HUES6 (cell line): ENCODE results near the gene WDR75.

Source experiments
- H3K27ac ChIP-seq: 2 replicates; pipeline ENCODE4 v1.7.0; 2013; ENCODE audit warnings: low read depth, mild to moderate bottlenecking, low read length, inconsistent platforms
- H3K27me3 ChIP-seq: 2 replicates; pipeline ENCODE4 v1.6.1; 2013; ENCODE audit warnings: low read length; ENCODE audit not compliant: control insufficient read depth, insufficient read depth
- H3K36me3 ChIP-seq: 2 replicates; pipeline ENCODE4 v1.6.1; 2013; ENCODE audit warnings: low read length; ENCODE audit not compliant: control insufficient read depth, insufficient read depth
- H3K4me1 ChIP-seq: 2 replicates; pipeline ENCODE4 v1.6.1; 2013; ENCODE audit warnings: low read length; ENCODE audit not compliant: control insufficient read depth, insufficient read depth
- H3K4me3 ChIP-seq: 2 replicates; pipeline ENCODE4 v1.5.1; 2013; ENCODE audit warnings: low read depth, low read length
- H3K9ac ChIP-seq: one replicate; pipeline ENCODE4 v1.6.1; 2013; ENCODE audit warnings: mild to moderate bottlenecking, low read length
- H3K9me3 ChIP-seq: 2 replicates; pipeline ENCODE4 v1.6.1; 2013; ENCODE audit warnings: low read depth, low read length; ENCODE audit not compliant: control insufficient read depth, insufficient read depth

WDR75 gene

GRCh38 chr2:189499137-189499536 lies 57.9 kb downstream of the WDR75 start:
- H3K9me3 ChIP-seq = no peaks in the 10 kb centered on the region
- no peak overlapping the region for H3K27ac ChIP-seq
- no peaks in the 10 kb centered on the region for H3K36me3 ChIP-seq
- H3K9ac ChIP-seq = no peak overlapping the region
- no peaks in the 10 kb centered on the region for H3K4me1 ChIP-seq
- no peaks in the 10 kb centered on the region for H3K27me3 ChIP-seq
- H3K4me3 ChIP-seq = no peak overlapping the region

- H3K4me1 ChIP-seq = no peaks in the 10 kb centered on the region
- no peak overlapping the region for H3K9ac ChIP-seq
- no peak overlapping the region for H3K4me3 ChIP-seq
- H3K9me3 ChIP-seq = no peaks in the 10 kb centered on the region
- no peaks in the 10 kb centered on the region for H3K36me3 ChIP-seq
- H3K27ac ChIP-seq = no peak overlapping the region
- H3K27me3 ChIP-seq = no peaks in the 10 kb centered on the region
These were observed 59.3 kb downstream of the WDR75 start for GRCh38 chr2:189500456-189501160.

DNA sequence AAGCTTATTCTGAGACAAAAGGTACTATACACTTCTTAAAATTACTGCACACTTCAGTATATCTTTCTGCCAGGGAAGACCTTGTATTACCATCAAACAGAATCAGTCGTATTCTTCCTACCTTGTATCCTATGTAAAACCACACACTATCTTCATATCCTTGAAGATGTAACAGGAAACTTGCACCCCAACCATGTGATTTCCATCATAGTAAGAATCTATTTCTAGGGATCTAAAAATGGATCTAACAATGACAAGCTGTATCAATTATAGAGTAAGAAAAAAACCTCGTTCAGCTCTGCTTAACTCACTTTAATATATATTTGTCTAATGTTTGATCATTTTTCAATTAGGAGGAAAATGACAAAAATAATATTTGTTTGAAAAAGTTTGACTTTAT lies 60.2 kb downstream of the WDR75 start:
- H3K9ac ChIP-seq = no peak overlapping the region
- H3K4me3 ChIP-seq = no peak overlapping the region
- no peaks in the 10 kb centered on the region for H3K36me3 ChIP-seq
- H3K9me3 ChIP-seq = no peaks in the 10 kb centered on the region
- no peak overlapping the region for H3K27ac ChIP-seq
- no peaks in the 10 kb centered on the region for H3K27me3 ChIP-seq
- no peaks in the 10 kb centered on the region; the same call in 1 of the 2 replicates for H3K4me1 ChIP-seq

DNA sequence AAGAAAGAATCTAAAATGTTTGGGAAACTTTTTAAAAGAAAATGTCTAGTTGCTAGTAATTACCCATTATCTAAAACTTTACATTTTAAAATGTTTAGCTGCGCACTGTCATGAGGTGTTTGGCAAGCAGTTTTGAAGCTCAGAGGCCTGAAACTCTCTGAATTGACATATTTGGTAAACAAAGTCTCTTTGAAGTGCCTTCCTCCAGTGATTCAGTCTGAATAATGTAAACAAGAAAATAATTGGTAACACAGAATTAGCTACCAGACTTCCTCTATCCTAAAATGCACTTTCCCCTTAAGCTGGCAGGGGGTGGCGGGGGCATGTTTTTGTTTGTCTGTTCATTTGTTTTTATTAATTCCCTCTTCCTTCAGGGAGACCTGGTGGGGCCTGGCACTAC lies 61.4 kb downstream of the WDR75 start:
- Histone ChIP-seq H3K4me3 (no peak overlapping the region), H3K27ac (no peak overlapping the region), H3K9me3 (no peaks in the 10 kb centered on the region)

DNA sequence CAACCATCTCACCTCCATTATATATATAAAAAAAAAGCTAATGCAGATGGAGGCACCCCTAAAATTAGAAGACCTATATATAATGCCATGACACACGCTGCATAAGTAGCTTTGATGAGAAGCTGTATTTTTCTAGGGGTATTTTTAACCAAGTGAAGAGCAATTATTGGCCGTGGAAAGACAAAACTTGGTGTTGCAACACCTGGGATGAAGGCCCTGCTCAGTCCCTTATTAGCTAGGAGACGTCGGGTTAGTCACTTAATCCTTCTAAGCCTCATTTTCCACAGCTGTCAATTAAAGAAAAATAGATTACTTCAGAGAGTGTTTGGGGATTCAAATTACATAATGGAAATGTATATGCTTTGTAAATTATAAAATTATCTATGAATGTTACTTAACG lies 63.0 kb downstream of the WDR75 start:
- Histone ChIP-seq H3K9me3 (peaks cover 3% of the 10 kb centered on the region; the same call in 1 of the 2 replicates), H3K4me3 (no peak overlapping the region), H3K27ac (no peak overlapping the region), H3K4me1 (no peaks in the 10 kb centered on the region; the same call in 1 of the 2 replicates), H3K9ac (no peak overlapping the region), H3K27me3 (no peaks in the 10 kb centered on the region), H3K36me3 (no peaks in the 10 kb centered on the region)

More for the DNA sequence above, 61.4 kb downstream of the WDR75 start:
- no peaks in the 10 kb centered on the region for H3K36me3 ChIP-seq
- no peaks in the 10 kb centered on the region for H3K27me3 ChIP-seq
- no peaks in the 10 kb centered on the region; the same call in 1 of the 2 replicates for H3K4me1 ChIP-seq
- no peak overlapping the region for H3K9ac ChIP-seq

DNA sequence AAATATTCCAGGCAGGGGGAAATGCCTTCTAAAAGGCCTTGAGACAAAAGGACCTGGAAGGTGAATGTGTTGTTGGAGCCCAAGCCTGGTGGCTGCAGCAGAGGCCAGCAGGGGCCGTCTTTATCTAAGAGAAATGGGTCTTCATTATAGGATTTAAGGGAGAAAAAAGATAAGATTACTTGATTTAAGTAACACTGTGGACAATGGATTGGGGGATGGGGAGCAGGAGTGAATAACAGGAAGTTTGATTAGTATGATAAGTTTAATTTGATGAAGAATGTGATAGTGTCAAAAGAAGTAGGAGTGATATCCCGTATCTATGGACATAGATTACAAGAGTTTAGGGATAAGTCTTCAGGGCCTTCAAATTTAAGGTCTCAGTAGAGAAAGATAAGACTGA lies 64.2 kb downstream of the WDR75 start:
- Histone ChIP-seq H3K36me3 (no peaks in the 10 kb centered on the region), H3K9ac (no peak overlapping the region), H3K9me3 (peaks cover 5% of the 10 kb centered on the region; the same call in 1 of the 2 replicates), H3K27ac (no peak overlapping the region; the same call in 1 of the 2 replicates), H3K4me3 (no peak overlapping the region), H3K27me3 (no peaks in the 10 kb centered on the region), H3K4me1 (no peaks in the 10 kb centered on the region; the same call in 1 of the 2 replicates)

GRCh38 chr2:189506514-189506976 lies 65.3 kb downstream of the WDR75 start:
- no peaks in the 10 kb centered on the region; the same call in 1 of the 2 replicates for H3K4me1 ChIP-seq
- H3K9ac ChIP-seq = no peak overlapping the region
- no peaks in the 10 kb centered on the region for H3K27me3 ChIP-seq
- H3K4me3 ChIP-seq = no peak overlapping the region
- no peaks in the 10 kb centered on the region for H3K36me3 ChIP-seq
- H3K9me3 ChIP-seq = peaks cover 5% of the 10 kb centered on the region; the same call in 1 of the 2 replicates
- H3K27ac ChIP-seq = no peak overlapping the region; the same call in 1 of the 2 replicates

DNA sequence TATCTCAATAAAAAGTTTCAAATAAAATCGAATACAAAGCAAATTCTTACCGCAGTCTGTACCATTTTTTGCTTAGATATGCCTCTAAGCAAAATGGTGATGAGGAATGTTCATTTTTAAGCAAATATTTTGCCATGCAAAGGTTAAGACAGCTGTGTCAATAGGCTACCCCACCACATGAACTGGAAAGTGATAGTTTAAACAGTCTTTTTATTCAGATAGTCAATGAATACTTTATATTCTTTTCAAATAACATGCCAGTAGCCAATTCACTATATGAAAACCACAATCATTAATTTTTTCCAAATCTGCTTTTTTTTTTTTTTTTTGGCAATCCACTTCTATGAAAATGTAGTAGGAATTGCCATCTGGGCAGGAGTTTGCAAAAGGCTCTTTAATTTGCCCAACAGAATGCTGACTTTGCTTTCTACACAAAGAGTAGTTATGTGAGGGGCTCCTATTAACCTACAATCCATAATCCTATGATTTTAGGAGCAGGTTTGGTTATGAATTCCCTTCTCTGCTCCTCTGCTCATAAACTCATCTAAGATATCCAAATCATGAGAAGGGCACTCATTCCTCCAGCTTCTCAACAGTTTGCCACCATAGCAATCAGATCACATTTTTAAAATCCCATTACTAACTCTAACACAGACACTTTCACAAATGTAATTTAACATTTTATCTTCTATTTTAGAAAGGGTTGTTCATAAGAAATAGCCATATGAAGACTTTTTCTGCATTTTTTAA lies 70.1 kb downstream of the WDR75 start:
- Histone ChIP-seq H3K27ac (no peak overlapping the region), H3K27me3 (no peaks in the 10 kb centered on the region), H3K4me3 (no peak overlapping the region), H3K9me3 (peaks cover 5% of the 10 kb centered on the region; the same call in 1 of the 2 replicates), H3K9ac (no peak overlapping the region), H3K4me1 (no peaks in the 10 kb centered on the region; the same call in 1 of the 2 replicates), H3K36me3 (no peaks in the 10 kb centered on the region)

DNA sequence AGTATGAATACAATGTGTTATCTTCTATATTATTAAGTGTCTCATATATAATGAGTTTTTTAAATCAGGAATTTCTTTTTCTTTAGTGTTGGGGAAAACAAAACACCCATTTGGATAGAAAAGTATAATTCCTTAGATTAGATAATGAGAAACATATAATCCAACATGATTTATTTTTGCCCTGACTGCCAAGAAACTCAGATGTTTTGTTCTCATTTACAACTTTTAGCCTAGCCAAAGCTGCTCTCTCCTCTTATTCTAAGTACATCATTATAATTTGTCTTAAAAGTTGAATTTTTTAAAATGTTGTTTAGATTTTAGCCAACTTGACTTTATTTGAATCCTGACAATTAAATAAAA lies 70.7 kb downstream of the WDR75 start:
- Histone ChIP-seq H3K27me3 (no peaks in the 10 kb centered on the region), H3K9me3 (peaks cover 5% of the 10 kb centered on the region; the same call in 1 of the 2 replicates), H3K36me3 (no peaks in the 10 kb centered on the region), H3K4me3 (no peak overlapping the region), H3K4me1 (no peaks in the 10 kb centered on the region), H3K27ac (no peak overlapping the region), H3K9ac (no peak overlapping the region)

- Histone ChIP-seq H3K9ac (no peak overlapping the region), H3K4me3 (no peak overlapping the region), H3K36me3 (no peaks in the 10 kb centered on the region), H3K9me3 (peaks cover 5% of the 10 kb centered on the region; the same call in 1 of the 2 replicates), H3K27me3 (no peaks in the 10 kb centered on the region), H3K27ac (no peak overlapping the region), H3K4me1 (no peaks in the 10 kb centered on the region)
These were observed 71.6 kb downstream of the WDR75 start for GRCh38 chr2:189512879-189513278.

GRCh38 chr2:189514104-189514503 lies 72.8 kb downstream of the WDR75 start:
- Histone ChIP-seq H3K9me3 (peaks cover 2% of the 10 kb centered on the region; the same call in 1 of the 2 replicates), H3K27ac (no peak overlapping the region), H3K4me3 (no peak overlapping the region), H3K9ac (no peak overlapping the region), H3K27me3 (no peaks in the 10 kb centered on the region), H3K36me3 (no peaks in the 10 kb centered on the region), H3K4me1 (no peaks in the 10 kb centered on the region)
